HUES48 (cell line): ENCODE results near the gene KLHL11.

Source experiments
- H3K27ac ChIP-seq: one replicate; pipeline ENCODE4 v1.7.0; 2013; ENCODE audit warnings: low read depth, low read length, inconsistent platforms
- H3K27me3 ChIP-seq: 2 replicates; pipeline ENCODE4 v1.6.1; 2013; ENCODE audit warnings: mild to moderate bottlenecking, low read length; ENCODE audit not compliant: control insufficient read depth, insufficient read depth
- H3K36me3 ChIP-seq: 2 replicates; pipeline ENCODE4 v1.6.1; 2013; ENCODE audit warnings: low read length; ENCODE audit not compliant: control insufficient read depth, insufficient read depth
- H3K4me1 ChIP-seq: 2 replicates; pipeline ENCODE4 v1.6.1; 2013; ENCODE audit warnings: mild to moderate bottlenecking, low read length; ENCODE audit not compliant: control insufficient read depth, insufficient read depth
- H3K4me3 ChIP-seq: 2 replicates; pipeline ENCODE4 v1.5.1; 2013; ENCODE audit warnings: mild to moderate bottlenecking, low read depth, low read length
- H3K9ac ChIP-seq: 2 replicates; pipeline ENCODE4 v1.6.1; 2013; ENCODE audit warnings: mild to moderate bottlenecking, low read depth, low read length, moderate library complexity
- H3K9me3 ChIP-seq: 2 replicates; pipeline ENCODE4 v1.6.1; 2013; ENCODE audit warnings: low read length; ENCODE audit not compliant: control insufficient read depth, insufficient read depth

The KLHL11 gene

DNA sequence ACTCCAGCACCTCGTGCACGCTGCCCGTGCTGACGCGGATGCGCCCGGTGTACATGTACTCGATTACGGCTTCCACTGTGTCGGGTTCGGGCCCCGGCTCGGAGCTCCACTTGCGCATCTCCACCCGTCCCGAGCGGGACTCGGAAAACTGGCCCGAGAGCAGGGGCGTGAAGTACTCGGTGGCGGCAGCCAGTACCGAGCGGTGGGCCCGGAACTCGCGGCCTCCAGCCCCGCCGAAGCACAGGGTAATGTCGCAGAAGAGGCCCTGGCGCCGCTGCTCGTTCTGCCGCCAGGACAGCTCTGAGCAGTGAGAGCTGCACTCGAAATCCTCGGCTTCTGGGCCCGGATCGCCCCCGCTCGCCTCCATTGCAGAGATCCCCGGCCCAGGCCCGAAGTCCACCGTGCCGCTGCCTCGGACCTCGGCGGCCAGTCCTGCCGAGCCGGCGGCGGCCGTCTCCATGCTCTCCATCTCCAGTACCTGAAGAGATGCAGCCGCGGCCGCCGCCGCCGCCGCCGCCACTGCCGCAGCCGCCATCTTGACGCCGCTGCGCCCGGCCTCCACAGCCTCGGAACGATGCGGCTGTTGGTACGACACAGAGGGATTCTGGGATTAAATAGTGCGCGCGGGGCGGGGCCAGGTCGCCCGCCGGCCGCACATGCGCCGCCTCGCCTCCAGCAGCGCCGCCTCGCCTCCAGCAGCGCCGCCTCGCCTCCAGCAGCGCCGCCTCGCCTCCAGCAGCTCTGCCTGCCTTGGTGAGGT, at the start of gene KLHL11:
KLHL11 (minus strand) TSS at position 588 of the 760 bp plus-strand sequence; CDS start at position 535, 53 bp downstream.
- Histone ChIP-seq H3K4me3 (peak within 1 kb of the TSS; percentile 94), H3K36me3 (peaks cover 35% of the 10 kb centered on the region), H3K27ac (peak within 1 kb of the TSS; percentile 88), H3K4me1 (peaks cover 35% of the 10 kb centered on the region), H3K9me3 (no peaks in the 10 kb centered on the region), H3K9ac (peak within 1 kb of the TSS; percentile 91), H3K27me3 (no peaks in the 10 kb centered on the region)

DNA sequence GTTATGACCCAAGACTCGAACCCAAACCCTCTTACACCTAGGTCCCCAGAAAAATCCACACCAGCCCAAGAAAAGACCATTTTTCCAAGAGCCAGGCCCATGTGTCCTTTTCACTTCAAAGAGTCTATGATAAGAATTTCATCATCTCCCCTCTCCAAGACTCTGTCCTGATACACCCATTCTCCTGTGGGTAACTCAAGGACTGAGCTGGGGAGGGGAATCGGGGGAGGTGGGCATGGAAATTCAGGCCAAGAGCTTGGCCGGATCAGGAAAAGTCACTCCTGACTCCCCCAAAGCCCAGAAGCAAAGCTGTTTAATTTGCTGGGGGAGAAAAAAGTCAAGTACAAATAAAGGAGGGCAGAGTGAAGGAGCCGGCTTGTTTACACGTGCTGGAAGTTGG, 49.8 kb upstream of the KLHL11 start:
- Histone ChIP-seq H3K27me3 (no peaks in the 10 kb centered on the region), H3K4me1 (peaks cover 24% of the 10 kb centered on the region), H3K9ac (no peak overlapping the region), H3K36me3 (peaks cover 51% of the 10 kb centered on the region), H3K27ac (peak overlapping the region; percentile 40), H3K9me3 (no peaks in the 10 kb centered on the region), H3K4me3 (no peak overlapping the region)

DNA sequence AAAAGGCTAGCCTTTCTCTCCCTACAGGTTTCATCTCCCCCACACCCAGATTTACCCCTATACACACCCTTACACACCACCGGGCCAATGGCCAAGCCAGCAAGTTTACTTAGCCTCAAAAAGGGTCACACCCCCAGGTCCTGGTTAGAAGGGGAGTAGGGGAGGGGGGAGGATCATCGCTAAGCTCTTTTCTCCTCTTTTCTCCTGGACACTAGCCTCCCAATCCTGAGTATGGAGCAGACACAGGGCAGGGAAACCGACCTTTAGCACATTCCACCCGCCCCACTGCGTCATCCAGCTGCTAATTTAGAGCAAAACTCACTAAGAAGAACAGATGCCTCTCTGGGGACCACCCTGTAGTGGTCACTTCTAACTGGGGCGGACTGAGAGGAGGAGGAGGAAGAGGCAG, 49.1 kb upstream of the KLHL11 start:
- Histone ChIP-seq H3K4me1 (peaks cover 19% of the 10 kb centered on the region), H3K27me3 (no peaks in the 10 kb centered on the region), H3K4me3 (no peak overlapping the region), H3K27ac (peak overlapping the region; percentile 22), H3K9ac (no peak overlapping the region), H3K36me3 (peaks cover 57% of the 10 kb centered on the region), H3K9me3 (no peaks in the 10 kb centered on the region)

DNA sequence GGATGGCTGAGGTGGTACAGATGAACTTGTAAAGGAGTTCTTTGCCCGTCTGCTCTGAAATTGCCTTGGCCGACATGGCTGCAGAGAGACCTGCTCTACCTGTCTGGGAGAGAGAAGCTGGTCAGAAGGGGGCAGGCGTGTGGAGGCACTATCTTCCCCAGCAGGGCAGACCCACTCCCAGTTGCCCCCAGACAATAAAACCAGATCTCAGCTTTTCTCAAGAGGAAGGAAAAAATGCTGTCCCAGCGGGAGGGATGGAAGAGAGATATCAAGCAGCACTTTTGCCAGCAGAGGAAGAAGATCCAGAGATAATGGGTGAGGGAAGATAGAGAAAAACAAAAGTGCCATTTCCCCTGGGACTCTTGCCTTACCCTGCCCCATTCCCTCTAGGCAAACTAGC, 48.6 kb upstream of the KLHL11 start:
- Histone ChIP-seq H3K4me1 (peaks cover 19% of the 10 kb centered on the region), H3K27ac (no peak overlapping the region), H3K36me3 (peaks cover 63% of the 10 kb centered on the region), H3K27me3 (no peaks in the 10 kb centered on the region), H3K4me3 (no peak overlapping the region), H3K9ac (no peak overlapping the region), H3K9me3 (no peaks in the 10 kb centered on the region)

DNA sequence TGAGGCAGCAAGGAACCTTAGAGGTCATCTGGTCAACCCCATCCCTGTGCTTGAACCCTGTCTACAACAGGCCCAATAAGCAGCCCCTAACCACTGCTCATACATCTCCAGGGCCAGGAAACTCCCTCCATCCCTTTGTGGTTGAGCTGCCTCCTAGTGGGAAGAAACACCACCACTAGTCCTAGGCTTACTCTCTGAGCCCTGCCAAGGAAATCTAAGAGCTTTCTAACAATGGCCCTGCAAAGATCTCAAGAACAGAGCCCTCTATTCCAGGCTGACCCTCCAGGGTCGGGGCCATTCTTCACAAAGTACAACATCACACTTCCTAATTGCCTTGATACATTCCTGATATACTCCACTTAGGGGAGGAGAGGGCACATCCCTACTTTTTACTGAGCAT, 47.7 kb upstream of the KLHL11 start:
- Histone ChIP-seq H3K36me3 (peaks cover 71% of the 10 kb centered on the region), H3K4me3 (no peak overlapping the region), H3K9ac (no peak overlapping the region), H3K27me3 (no peaks in the 10 kb centered on the region), H3K9me3 (no peaks in the 10 kb centered on the region), H3K27ac (no peak overlapping the region), H3K4me1 (peaks cover 19% of the 10 kb centered on the region)

DNA sequence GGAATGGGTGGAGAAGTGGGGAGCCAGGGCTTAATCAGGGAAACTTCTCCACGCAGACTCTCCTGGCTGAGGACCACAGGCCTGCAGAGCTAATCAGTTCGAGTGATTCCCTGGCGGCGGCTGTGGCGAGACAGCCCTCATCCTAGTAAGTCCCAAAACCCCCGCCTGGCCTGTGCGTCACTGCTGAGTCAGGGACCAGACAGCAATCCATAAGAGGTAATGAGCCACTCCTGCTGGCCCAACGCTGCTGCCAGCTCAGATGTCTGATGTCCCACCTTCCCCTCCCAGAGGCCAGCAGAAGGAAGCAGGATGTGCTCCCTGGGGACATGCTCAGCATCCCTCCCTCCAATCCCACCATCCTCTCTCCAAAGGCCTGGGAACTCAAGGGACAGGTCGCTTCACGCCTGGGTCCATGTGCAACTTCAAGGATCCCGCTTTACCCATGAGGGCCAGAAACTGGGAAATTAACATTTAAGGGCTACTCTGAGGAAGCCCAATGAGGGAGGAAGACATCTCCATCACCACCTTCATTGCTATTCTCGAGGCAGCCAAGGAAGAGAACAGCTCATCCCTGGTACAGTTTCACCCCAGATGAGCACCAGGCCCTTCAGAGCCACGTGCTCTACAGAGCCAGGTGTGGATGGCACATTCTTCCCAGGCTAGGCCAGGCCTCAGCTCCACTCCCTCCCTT, 45.6 kb upstream of the KLHL11 start:
- H3K27me3 ChIP-seq, result no peaks in the 10 kb centered on the region
- no peaks in the 10 kb centered on the region for H3K9me3 ChIP-seq
- peaks cover 92% of the 10 kb centered on the region for H3K36me3 ChIP-seq
- no peak overlapping the region for H3K27ac ChIP-seq
- H3K4me1 ChIP-seq, result peaks cover 11% of the 10 kb centered on the region
- H3K4me3 ChIP-seq, result no peak overlapping the region
- no peak overlapping the region; the same call in 1 of the 2 replicates for H3K9ac ChIP-seq

DNA sequence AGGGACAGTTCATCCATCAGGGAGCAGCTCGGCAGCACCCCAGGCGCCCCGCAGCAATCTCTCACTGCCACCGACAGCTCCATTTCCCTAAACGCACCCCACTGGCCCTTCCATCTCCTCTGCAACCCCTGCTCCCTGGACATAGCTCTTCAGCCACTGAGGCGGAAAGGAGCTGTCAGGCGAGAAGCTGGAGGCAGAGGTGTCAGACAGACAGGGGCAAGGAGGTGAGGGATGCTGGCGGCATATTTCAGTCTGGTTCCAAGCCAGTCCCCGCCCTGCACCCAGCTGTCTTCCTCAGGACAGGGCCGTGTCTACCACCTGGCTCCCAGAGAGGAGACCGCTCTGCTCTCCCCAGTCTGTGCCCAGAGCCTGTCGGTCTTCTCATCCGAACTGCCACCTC, 43.9 kb upstream of the KLHL11 start:
- Histone ChIP-seq H3K27me3 (no peaks in the 10 kb centered on the region), H3K27ac (no peak overlapping the region), H3K36me3 (peaks cover 98% of the 10 kb centered on the region), H3K9me3 (no peaks in the 10 kb centered on the region), H3K4me1 (no peaks in the 10 kb centered on the region), H3K9ac (no peak overlapping the region), H3K4me3 (no peak overlapping the region)

- Histone ChIP-seq H3K36me3 (peaks cover 95% of the 10 kb centered on the region), H3K4me3 (no peak overlapping the region), H3K9ac (no peak overlapping the region)
These were observed 42.7 kb upstream of the KLHL11 start for GRCh38 chr17:41907633-41908539.

GRCh38 chr17:41907185-41907556, 41.9 kb upstream of the KLHL11 start:
- no peaks in the 10 kb centered on the region for H3K27me3 ChIP-seq
- no peak overlapping the region for H3K4me3 ChIP-seq
- H3K27ac ChIP-seq, result no peak overlapping the region
- H3K9ac ChIP-seq, result no peak overlapping the region
- H3K9me3 ChIP-seq, result no peaks in the 10 kb centered on the region
- H3K4me1 ChIP-seq, result no peaks in the 10 kb centered on the region
- H3K36me3 ChIP-seq, result peaks cover 95% of the 10 kb centered on the region

More at GRCh38 chr17:41907633-41908539, 42.7 kb upstream of the KLHL11 start:
- Histone ChIP-seq H3K27me3 (no peaks in the 10 kb centered on the region), H3K27ac (no peak overlapping the region), H3K9me3 (no peaks in the 10 kb centered on the region), H3K4me1 (no peaks in the 10 kb centered on the region)

GRCh38 chr17:41906465-41907184, 41.4 kb upstream of the KLHL11 start:
- Histone ChIP-seq H3K36me3 (peaks cover 95% of the 10 kb centered on the region), H3K27ac (no peak overlapping the region), H3K4me1 (no peaks in the 10 kb centered on the region), H3K9ac (no peak overlapping the region), H3K4me3 (no peak overlapping the region), H3K27me3 (no peaks in the 10 kb centered on the region), H3K9me3 (no peaks in the 10 kb centered on the region)
